HFF-Myc (cell line): Measurements from ENCODE around the gene COL17A1.

ENCODE experiments used
- DNase-seq: peaks from one replicate; pipeline ENCODE4 v3.0.0-alpha.2; 2011; ENCODE audit warnings: low read depth; ENCODE audit errors: extremely low read depth
- H3K4me3 ChIP-seq: replicated peaks from 2 replicates; pipeline ENCODE4 v1.5.1; 2011; ENCODE audit warnings: low read depth, mild to moderate bottlenecking, control low read depth, low read length
- TF ChIP-seq, protein P1 (sequence below): IDR thresholded peaks from 2 replicates; pipeline ENCODE4 v1.5.1; 2012; ENCODE audit warnings: mild to moderate bottlenecking, low read depth, low read length, control low read depth; ENCODE audit errors: missing control alignments

Gene COL17A1

DNA sequence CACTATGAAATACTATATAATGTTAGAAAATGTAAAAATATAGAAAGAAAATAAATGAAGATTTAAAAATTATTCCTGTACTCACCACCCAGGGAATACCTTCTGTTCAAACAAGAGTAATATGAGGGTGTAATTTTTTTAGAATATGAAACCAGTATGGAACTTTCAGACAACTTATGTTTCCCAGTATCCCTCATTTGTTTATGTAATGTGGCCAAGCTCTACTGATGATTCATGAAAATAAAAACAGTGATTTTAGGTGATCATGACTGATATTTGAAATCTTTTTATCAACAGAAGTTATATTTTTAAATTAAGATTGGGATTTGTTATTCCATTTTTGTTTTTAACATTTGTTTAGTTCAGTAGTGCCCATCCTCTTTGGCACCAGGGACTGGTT, 100.0 kb downstream of the COL17A1 start:
- DNase-seq, result no peak
- TF ChIP-seq, protein P1, sequence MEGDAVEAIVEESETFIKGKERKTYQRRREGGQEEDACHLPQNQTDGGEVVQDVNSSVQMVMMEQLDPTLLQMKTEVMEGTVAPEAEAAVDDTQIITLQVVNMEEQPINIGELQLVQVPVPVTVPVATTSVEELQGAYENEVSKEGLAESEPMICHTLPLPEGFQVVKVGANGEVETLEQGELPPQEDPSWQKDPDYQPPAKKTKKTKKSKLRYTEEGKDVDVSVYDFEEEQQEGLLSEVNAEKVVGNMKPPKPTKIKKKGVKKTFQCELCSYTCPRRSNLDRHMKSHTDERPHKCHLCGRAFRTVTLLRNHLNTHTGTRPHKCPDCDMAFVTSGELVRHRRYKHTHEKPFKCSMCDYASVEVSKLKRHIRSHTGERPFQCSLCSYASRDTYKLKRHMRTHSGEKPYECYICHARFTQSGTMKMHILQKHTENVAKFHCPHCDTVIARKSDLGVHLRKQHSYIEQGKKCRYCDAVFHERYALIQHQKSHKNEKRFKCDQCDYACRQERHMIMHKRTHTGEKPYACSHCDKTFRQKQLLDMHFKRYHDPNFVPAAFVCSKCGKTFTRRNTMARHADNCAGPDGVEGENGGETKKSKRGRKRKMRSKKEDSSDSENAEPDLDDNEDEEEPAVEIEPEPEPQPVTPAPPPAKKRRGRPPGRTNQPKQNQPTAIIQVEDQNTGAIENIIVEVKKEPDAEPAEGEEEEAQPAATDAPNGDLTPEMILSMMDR, result no peak
- no peak overlapping the region for H3K4me3 ChIP-seq

DNA sequence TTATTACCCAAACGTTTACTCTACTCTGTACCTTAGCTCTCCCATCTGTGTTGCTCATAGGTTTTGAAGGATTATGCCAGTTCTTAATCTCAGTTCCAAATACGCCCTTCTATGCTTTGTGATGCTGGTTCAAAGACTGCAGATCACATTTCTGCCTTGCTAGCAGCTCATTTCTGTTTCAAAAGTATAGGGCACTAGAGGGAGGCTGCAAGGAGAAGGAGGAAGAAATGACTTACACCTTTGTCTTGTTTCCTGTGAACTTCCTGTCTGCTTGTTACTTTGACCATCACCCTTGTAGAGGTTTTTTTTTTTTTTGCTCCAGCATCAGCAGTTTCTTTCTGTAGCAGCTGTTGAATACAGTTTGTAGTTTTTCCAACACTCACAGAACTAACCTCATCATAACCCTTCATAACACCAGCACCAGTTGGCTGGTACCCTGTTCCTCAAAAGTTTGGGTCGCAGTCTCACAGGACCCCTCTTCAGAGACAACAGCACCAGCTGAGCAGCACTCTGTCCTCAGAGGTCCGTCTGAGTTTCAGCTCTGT, 102.2 kb downstream of the COL17A1 start:
- H3K4me3 ChIP-seq, result no peak overlapping the region
- DNase-seq, result no peak
- TF ChIP-seq, protein P1, result no peak

DNA sequence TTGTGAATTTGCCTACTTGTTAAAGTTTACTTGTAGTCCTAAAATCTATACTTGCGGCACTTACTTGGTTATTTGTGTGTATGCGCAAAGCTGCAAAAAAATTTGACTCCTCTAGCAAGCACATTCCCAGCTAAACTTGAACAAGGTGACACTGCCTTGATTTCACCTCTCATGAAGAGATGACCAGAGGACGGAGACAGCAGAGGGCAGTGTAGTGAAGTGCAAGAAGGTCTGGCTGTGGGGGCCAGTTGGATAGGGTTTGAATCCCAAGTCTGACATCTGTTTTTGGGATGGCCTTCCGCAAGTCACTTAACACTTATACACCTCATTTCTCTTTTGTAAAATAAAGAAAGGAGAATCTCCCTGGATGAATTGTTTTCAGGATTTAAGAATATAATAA, 103.0 kb downstream of the COL17A1 start:
- H3K4me3 ChIP-seq, result no peak overlapping the region
- no peak for DNase-seq
- TF ChIP-seq, protein P1, result peak; percentile 36
